GM15510 (cell line): Measurements from ENCODE around the gene TTL.

Experiments
- POLR2A ChIP-seq: IDR thresholded peaks from 3 replicates; pipeline ENCODE4 v1.6.1; 2011; ENCODE audit warnings: borderline replicate concordance; ENCODE audit not compliant: insufficient read length; ENCODE audit errors: extremely low read depth

Gene TTL

DNA sequence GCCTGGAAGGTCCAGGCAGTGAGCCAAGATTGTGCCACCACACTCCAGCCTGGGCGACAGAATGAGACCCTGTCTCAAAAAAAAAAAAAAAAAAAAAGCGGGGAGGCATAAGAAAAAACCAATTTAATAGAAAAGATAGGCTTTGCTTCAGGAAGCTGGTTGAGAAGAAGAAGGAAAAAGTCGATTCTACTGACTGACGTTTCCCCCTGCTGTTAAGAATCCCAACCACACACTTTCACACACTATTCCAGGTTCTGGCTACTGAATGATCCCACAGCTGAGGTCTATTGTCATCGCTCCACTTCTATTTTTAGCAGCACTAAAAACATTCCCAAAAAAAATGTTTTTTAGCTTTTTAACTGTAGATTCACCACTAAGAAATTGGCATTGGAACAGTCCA is 95.8 kb downstream of the TTL start:
- no peak for TF ChIP-seq POLR2A

DNA sequence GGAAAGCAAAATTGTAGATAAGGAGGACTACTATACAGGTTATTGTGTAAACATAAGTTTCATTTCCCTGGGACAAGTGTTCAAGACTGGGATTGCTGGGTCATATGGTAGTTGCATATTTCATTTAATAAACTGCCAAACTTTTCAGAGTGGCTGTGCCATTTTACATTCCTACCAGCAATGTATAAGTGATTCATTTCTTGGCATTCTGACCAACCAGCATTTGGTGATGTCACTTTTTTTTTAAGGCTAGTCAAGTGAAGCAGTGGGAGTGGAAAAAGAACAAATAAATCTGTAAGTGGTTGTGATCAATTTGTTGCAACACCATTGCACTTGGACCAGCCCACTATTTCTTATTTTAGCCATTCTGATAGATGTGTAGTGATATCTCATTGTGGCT is 97.3 kb downstream of the TTL start:
- TF ChIP-seq POLR2A, result no peak

DNA sequence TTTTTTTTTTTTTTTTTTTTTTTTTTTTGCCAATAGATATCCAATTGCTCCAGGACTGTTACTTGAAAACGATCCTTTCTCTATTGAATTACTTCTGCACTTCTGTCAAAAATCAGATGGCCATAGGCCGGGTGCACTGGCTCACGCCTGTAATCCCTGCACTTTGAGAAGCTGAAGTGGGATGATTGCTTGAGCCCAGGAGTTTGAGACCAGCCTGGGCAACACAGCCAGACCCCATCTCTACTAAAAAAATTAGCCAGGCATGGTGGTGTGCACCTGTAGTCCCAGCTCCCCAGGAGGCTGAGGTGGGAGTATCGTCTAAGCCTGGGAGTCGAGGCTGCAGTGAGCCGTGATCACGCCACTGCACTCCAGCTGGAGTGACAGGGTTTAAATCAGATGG is 98.1 kb downstream of the TTL start:
- no peak for TF ChIP-seq POLR2A

DNA sequence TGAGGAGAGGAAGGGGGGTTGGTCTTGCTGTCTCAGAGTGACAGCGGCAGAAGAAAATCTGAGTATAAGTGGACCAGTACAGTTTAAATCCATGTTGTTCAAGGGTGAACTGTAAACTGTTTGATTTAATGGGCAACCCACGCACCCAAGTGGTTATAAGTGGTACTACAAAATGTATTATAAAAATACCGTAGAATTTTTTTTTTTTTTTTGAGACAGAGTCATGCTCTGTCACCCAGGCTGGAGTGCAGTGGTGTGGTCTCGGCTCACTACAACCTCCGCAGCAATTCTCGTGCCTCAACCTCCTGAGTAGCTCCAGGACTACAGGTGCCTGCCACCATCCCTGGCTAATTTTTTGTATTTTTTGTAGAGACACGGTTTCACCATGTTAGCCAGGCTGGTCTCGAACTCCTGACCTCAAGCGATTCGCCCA is 100.4 kb downstream of the TTL start:
- no peak for TF ChIP-seq POLR2A

DNA sequence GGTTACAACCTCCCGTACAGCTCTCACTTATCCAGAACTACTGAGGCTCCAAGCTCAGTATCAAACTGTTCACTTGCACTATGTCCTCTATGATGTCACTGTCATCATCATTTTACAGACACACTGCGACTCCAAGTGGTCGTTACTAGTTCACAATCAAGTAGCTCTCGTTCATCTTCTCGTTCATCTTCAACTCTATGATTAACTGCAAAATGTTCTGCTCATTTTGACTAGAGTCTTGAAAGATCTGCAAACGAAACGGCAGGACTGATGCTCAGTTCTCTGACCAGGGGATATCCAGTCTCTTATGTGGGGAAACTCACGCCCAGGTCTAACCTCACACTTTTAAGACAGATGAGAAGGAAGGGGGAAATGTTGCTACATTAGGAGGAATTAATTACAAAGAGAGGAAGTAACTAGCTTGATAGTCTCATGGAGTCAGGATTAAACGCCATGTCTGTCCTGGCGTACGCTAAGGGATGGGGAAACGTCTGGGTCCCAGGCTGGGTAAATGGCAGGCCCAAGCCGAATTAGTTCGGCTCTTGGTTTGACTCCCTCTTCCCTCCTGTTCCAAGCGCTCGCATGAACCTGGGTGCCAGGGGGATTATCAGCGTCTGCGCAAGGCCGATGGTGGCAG is 101.7 kb downstream of the TTL start:
- no peak for TF ChIP-seq POLR2A

DNA sequence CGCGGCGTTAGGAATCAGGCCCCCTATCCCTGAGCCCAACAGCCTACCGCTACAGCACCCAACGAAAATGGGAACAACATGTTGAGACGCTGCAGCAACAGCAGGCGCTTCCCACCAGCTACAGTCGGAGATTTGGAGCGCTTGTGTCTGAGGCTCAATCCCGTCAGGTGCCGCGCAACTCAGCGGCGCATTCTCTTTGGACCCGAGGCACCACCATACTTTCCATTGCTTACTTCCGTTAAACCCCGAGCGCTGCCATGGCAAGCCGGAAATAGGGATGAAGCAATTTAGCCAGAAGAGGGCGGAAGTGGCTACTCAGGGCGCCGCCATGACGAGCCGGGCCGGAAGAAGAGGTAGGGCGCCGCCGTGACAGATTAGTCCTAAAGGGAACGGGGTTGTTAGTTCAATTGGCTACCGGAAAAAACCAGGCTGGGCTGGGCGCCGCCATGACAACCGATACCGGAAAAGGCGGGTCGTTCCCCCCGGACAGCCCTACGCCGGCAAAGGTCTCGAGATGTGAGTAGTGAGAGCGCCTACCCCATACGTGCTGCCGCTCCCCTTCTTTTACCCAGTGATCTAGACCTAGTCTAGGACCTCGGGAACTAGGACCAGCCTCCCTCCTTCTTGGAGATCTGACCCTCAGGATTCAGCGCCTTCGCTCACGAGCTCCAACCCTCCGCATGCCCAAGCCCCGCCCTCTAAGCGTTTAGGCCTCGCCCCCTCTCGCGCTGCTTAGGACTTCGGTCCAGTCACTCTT is 102.4 kb downstream of the TTL start, which contains the start of gene CHCHD5:
Gene CHCHD5 (plus strand): TSS at position 476 of the 757 bp plus-strand sequence. CDS start 39 bp downstream, at position 515.
- TF ChIP-seq POLR2A, result peak; percentile 64

DNA sequence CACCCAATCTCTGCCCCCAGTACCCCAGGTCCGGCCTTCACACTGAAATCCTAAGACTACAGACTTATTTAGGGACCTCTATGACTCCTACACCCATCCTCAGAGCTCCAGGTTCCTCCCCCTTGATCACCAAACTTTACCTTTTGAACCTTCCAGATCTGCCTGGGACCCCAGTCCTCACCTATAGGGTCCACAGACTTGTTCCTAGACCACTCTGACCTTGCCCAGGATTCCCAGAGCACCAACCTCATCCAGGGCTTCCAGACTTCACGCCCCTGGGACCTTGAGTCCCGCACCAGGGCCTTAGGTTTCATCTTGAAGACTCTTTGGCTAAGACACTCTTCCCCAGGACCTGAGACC is 102.9 kb downstream of the TTL start:
- no peak for TF ChIP-seq POLR2A

DNA sequence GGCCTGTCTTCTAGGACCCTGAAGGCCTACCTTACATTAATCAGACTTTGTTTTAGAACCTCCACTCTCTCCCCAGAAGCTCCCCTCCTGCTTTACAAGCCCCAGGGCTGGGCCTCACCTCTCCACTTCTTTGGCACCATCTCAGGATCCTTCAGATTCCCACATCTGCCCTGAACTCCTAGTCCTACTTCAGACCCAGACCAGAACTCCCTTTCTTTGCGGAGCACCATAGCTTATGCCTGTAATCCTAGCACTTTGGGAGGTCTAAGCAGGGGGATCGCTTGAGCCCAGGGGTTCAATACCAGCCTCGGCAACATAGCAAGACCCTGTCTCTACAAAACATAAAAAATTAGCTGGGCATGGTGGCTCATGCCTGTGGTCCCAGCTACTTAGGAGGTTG is 103.4 kb downstream of the TTL start:
- no peak for TF ChIP-seq POLR2A

DNA sequence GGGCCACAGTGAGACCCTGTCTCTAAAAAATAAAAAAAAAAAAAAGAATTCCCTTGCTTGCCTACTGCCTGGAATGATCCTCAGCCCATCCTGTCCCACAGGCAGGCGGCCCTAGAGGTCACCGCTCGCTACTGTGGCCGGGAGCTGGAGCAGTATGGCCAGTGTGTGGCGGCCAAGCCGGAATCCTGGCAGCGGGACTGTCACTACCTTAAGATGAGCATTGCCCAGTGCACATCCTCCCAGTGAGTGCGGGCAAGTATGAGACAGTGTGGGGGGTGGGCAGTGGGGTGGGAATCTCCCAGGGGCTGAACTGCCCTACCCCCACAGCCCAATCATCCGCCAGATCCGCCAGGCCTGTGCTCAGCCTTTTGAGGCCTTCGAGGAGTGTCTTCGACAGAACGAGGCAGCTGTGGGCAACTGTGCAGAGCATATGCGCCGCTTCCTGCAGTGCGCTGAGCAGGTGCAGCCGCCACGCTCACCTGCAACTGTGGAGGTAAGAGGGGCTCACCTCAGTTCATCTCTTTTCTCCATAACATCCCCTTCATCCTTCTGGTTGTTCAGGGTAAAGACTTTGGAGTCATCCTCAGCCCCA is 104.0 kb downstream of the TTL start:
- no peak for TF ChIP-seq POLR2A

DNA sequence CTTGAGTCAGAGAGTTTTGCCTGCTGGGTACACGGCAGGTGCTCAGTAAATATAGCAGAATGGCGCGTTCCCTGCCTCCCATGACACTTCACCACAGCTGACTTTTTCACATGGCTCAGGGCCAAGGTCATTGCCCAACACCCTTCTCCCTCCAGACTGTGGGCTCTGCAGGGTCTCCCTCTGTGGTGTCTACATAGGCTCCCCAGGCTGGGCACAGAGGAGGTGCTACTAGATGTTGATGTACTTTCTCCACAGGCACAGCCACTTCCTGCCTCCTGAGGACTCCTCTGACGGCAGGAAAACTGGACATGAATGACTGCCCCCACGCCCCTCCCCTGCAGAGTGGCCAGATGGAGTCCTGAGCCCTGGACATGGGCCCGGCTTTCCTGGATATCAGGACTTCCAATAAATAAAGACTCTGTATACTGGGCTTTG is 106.7 kb downstream of the TTL start:
- TF ChIP-seq POLR2A, result no peak
